ENCODE measurements around the gene PROX1.

PROX1 gene

DNA sequence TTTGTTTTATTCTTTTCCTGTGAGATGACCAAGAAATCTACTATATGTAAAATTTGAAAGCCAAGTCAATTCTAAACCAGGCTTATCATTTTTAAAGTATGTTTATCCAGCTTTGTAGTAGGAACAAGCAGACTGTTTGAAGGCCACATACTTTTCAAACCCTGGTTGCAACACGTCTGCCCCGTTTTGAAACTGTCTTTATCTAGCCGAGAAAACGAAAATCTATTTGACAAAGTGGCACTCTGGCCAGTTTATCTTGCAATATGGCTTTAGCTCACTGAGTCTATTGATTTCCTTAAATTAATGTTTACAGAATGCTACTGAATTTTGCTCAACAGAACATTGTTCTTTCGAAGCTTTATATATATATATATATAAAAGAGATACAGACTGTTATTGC lies 39.7 kb downstream of the PROX1 start:
- DNase-seq: no peak

DNA sequence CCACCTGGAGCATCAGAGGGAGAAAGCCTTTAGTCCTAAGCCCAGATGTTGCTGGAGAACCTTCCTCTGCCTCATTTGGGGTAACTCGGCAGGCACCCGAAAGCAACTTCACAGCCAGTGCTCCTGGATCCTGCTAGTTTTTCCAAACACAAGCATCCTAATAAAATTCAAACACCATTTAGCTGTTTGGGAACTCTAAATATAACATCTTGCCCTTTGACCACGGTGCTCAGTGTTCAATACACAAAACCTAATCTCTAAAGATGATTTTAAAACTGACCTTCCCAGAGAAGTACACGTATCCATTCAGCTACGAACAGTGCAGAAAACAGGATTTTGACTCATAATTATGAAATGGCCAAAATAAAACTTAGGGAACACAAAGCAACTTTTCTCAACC lies 40.3 kb downstream of the PROX1 start:
- DNase-seq: no peak

DNA sequence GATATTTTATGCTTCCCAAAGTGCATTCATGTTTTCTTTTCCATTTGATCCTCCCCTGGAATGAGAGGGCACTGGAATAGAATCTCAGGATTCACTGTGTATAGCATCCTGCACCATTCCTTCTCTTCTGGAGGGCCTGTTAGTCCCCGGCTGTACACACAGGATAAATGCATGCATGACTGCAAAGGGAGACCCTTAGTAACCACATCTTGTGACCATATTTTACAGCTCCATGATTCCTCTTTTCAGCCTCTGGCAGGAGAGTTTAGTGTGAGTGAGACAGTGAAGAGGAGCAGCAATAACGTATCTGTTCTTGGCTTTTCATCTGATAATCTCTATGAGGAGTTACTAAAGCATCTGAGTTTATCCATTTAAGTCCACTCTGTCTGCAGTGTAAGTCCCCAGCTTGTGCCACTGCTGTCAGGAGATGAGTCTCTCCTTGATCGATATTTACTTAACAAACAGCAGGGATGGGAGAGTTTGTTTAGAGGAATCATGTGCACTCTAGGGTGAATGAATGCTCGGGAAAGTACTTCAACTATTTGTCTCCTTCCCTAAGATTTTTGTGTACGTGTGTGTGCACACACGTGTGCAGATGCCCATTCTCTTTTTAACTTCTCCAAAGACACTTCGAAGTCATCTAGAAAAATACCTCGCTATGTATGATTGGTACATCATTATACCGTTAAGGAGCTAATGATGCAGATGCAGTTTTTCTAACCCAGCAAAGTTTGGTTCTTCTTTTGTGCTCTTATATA lies 41.1 kb downstream of the PROX1 start:
- no peak for DNase-seq

DNA sequence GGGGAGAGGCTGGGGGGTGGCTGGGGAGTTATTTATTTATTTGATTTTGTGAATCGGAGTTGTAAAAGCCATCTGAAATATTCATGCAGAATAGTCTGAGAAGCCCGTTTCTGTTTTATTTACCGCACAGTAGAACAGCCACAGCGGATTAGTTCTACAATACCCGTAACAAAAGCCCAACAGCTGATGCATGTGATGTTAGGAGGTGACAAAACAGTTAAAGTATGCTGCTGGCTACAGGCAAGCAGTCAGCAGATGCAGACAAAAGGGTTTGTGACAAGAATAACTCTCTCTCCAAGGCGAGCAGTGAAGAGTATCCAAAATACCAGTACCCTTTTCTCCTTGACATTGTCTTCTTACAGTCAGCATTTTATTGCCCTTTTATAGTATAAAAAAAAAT lies 42.0 kb downstream of the PROX1 start:
- no peak for DNase-seq

DNA sequence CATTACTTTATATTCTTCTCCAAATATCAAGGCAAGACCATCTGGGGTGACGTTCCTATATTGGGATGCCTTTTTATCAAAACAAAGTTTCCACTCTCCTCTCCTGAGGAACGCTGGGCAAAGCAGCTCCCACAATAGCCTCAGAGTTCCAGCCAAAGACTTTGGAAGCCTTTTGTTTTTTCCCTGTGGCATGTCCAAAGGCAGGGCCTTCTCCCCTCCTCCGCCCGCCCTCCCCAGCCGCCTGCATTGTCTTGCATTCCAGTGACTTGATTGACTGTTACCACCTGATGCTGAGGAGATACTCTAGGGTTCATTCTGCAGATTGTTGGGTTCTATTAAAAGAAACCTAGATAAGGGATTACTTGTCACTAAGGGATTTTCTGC lies 43.5 kb downstream of the PROX1 start:
- no peak for DNase-seq

DNA sequence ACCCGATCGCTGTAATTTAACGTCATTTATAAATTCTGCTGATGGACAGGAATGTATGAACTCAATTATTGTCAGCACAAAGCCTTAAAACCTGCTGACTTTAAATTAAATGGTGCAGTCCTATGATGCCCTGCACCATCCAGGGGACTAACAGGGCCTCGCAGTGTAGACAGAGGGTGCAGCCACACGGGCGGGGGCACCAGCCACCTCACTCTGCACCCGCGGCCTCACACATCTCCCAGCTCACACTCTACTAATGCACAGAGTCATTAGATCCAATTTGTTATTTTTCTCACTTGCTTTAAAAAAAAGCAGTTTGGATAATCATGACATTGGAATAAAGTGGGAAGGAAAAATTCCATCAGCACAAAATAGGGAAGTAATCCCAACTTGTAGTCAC lies 49.7 kb downstream of the PROX1 start:
- no peak for DNase-seq

- DNase-seq: no peak
These were observed 51.7 kb downstream of the PROX1 start for GRCh38 chr1:214039394-214040018.

DNA sequence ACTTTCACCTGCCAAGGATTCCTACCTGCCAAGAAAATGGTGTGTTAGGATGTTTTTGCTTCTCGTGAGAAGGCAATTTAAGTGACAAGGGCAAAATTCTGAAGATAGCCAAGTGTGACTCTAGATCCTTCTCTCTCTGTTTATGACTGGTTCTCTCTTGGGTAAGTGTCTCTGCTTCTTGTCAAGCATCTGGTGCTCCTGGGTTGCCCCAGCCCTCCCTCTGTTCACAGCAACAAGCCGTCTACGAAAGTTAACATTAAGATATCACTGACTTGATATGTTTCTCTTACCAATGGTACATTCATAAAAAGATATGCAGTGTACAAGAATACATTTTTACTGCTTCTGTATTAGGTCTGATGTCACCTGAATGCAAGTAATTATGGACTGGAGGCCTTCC lies 55.4 kb downstream of the PROX1 start:
- no peak for DNase-seq

DNA sequence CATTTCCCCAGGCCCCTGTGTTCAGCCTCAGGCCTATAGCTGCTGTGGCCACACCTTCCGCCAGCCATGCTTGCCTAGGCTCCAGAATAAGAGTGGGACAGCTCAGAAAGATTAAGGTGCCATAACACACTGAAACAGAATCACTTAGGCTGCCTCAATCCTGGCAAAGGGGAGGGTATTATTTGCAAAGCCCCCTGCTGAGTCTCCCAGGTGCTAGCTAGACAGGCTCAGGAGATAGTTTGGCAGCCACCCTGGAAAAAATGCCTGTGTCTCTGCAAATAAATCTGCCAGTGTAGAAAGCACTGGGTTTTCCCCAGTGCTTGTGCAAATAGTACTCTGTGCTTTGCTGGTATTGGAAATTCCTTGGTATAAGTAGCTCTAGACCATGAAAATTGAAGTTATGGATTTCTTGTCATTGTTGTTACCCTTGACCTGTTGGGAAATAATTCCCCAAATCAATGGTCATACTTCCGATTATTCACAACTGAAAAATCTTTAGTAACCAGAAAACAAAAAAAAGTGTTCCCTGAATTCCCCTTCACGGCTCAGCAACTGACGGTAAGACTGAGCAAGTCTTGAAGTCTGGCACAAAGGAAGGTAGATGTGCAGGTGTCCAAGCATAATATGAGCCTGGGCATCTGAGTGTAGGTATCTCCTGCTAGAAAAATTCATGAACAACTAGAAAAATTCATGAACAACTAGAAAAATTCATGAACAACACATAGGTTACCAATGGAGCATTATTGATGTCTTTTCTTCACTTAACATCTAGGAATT lies 56.9 kb downstream of the PROX1 start:
- DNase-seq: no peak

DNA sequence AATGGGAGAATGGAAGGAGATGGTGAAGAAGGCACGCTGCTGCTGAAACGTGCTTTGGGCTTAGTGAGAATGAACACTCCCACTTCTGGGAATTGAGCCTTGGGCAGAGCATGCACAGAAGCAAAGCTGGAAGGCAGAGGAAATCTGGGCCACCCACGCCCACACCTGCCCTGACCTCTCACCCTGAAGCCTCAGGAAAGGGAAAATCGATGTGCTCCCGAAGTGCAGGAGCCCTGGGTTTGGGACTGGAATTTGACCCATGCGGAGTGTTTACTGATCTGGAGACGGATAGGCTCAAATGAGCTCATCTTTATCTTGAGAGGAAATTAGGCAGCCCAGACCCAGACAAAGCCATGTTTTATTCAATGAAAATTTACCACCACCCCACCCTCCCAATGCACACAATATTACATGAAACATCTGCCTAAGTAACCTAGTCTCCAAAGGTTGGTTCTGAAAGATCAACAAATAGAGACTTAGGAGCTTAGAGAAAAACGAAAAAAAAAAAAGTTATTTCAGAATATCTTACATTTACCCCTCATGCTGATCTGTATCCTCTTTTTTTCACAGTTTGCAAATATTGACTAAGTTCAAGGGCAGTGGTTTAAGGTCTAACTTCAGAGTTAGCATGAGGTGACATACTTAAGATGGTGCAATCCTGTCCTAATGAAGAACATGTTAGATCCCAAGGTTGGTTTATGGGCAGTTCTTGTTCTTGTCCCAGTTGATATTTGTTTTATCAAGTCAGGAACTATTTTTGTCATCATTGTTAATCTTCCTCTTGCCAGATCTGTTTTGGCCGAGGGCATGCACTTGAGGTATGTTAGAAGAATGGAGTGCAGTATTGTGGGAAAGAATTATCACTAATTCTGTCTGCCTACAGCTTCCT lies 63.0 kb downstream of the PROX1 start:
- no peak for DNase-seq

DNA sequence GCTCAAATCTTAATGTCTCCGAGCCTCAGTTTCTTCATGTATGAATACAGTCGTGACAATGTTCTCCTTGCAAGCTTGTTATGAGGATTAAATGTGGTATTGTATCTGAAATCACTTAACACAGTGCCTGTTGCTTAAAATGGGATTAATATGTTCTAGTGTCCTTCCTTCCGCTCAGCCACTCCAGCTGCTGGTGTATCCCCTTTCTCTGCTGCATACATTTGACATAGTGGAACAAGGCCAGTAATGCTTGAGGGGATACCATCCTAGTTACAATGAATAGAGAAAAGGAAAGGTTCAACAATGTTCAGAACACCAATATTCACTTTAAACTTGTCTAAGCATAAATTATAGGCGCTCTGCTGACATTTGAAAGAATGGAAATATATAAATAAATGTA lies 64.0 kb downstream of the PROX1 start:
- DNase-seq: no peak

DNA sequence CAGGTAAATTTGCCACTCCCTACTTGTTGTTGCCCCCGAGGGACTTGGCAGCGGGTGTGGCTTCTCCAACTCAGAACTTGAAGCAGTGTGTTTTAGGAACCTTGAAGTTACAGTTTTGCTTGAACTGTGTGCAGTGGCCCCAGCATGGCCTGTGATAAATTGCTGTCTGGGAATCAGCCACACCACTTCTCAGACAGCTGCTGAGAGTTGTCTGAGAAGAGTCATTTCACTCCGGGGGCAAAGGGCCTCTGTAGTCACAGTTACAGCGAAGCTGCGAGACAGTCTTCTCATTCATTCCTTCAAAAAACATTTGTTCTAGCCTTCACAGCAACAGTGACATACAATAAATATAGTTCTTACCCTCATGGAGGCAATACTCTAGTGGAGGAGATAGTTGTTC lies 70.3 kb downstream of the PROX1 start:
- DNase-seq: no peak

GRCh38 chr1:214066190-214066589 lies 78.4 kb downstream of the PROX1 start:
- DNase-seq: no peak

DNA sequence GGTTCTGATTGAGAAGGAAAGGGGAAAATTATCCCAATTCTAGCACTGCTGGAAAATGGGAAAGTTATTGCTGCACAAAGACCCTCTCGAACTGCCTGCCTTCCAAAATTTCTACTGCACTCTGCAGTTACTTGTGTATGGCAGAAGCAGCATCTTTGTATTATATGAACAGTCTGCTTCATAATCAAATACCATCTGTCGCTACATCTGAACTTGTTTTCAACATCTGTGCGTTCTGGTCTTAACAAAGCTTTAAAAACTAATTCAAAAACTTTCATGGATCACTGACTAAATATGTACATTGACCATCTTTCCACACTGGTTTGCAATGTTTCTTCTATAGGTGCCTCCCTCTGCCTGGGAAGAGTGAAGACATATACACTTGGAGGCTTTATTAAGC lies 79.2 kb downstream of the PROX1 start:
- no peak for DNase-seq

GRCh38 chr1:214067397-214067796 lies 79.6 kb downstream of the PROX1 start:
- DNase-seq: no peak

- DNase-seq: no peak
These were observed 80.3 kb downstream of the PROX1 start for GRCh38 chr1:214067853-214068703.

- no peak for DNase-seq
These were observed 81.2 kb downstream of the PROX1 start for GRCh38 chr1:214068979-214069378.

- no peak for DNase-seq
These were observed 83.7 kb downstream of the PROX1 start for GRCh38 chr1:214071469-214071868.

DNA sequence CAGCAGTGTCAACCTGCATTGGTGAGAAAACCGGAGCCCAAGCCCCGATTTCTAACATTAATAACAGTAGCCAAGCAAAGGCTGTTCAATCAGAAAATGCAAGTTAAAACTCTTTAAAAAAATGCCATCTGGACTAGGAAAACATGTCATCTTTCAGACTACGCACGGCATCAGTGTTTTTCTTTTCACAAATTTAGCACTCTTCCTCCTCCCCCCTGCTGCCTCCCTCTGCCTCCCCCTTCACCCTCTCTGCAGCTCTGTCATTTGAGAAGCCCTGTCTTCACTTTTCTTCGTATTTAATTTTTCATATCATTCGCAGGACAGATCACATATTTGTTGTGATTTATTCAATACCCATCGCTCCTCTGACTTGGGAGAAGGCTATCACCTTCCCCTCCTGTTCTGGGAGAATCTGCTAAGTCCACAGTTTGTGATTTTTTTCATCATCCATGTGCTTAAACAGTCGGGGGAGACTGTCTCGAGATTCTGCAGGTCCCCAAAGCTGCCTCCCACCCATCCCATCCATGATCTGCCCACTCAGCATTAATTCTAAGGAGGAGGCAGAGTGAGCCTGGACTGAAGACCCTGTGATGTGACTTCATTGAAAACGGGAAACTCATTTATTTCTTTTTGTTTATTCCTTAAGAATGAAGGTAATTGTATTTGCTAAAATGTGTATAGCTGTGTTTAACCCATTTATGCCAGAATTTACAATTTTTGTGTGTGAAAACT lies 84.8 kb downstream of the PROX1 start:
- DNase-seq: no peak

- DNase-seq: no peak
These were observed 86.7 kb downstream of the PROX1 start for GRCh38 chr1:214074477-214074876.

GRCh38 chr1:214075305-214075998 lies 87.7 kb downstream of the PROX1 start:
- DNase-seq: no peak

Data from cortex of kidney (tissue), 1 donor.